GM13976 (cell line): ENCODE results near the gene BABAM2.
"Not testable (repeated sequence)": the region's sequence is repeated elsewhere in the genome, so short reads cannot be mapped to it uniquely, and the experiment has no call there.

ENCODE experiments used
- DNase-seq: peaks from one replicate; pipeline ENCODE4 v3.0.0; 2012; ENCODE audit warnings: low spot score
- CTCF ChIP-seq: IDR thresholded peaks from 2 replicates; pipeline ENCODE4 v1.5.1; 2012; ENCODE audit warnings: borderline replicate concordance, mild to moderate bottlenecking; ENCODE audit not compliant: insufficient read depth; ENCODE audit errors: extremely low read depth, missing control alignments, control extremely low read depth
- in situ Hi-C: fragments of 300-500 bp; cut with MboI; formaldehyde crosslinking; loops from one replicate; pipeline ENCODE4 v1.12.0; 2022; ENCODE audit warnings: low sequenced_read_pairs, mixed read lengths, inconsistent platforms; ENCODE audit not compliant: unreplicated experiment

The BABAM2 gene

GRCh38 chr2:28098501-28099225 is 208.1 kb downstream of the BABAM2 start:
- in situ Hi-C loops, result no loop called here
- DNase-seq, result no peak
- no peak for TF ChIP-seq CTCF

- no peak for DNase-seq
- TF ChIP-seq CTCF, result no peak
- in situ Hi-C loops, result no loop called here
Observed at GRCh38 chr2:28101123-28101522, 210.6 kb downstream of the BABAM2 start.

GRCh38 chr2:28101892-28102291 is 211.4 kb downstream of the BABAM2 start:
- TF ChIP-seq CTCF, result no peak
- in situ Hi-C loops, result no loop called here
- no peak for DNase-seq

GRCh38 chr2:28102455-28102874 is 211.9 kb downstream of the BABAM2 start:
- no peak for TF ChIP-seq CTCF
- DNase-seq, result no peak
- in situ Hi-C loops, result no loop called here

GRCh38 chr2:28103611-28104010 is 213.1 kb downstream of the BABAM2 start:
- no peak for DNase-seq
- TF ChIP-seq CTCF, result no peak
- in situ Hi-C loops, result no loop called here

GRCh38 chr2:28108143-28108542 is 217.6 kb downstream of the BABAM2 start:
- no peak for DNase-seq

GRCh38 chr2:28113771-28114170 is 223.2 kb downstream of the BABAM2 start:
- DNase-seq, in situ Hi-C loops: not testable (repeated sequence)

More at GRCh38 chr2:28108143-28108542, 217.6 kb downstream of the BABAM2 start:
- no peak for TF ChIP-seq CTCF
- in situ Hi-C loops, result no loop called here
